AG10803 (cell line): Measurements from ENCODE around the gene SMIM27.

Experiments used
- DNase-seq: peaks from one replicate; pipeline ENCODE4 v3.0.0; 2010; ENCODE audit warnings: low read depth
- H3K4me3 ChIP-seq: 2 replicates; pipeline ENCODE4 v1.5.1; 2011; ENCODE audit warnings: mild to moderate bottlenecking, low read length, control low read depth
- TF ChIP-seq, protein P1 (sequence below): conservative IDR thresholded peaks from 2 replicates; pipeline ENCODE4 v1.5.1; 2011; ENCODE audit warnings: mild to moderate bottlenecking, low read length, control low read depth, inconsistent platforms

SMIM27 gene

DNA sequence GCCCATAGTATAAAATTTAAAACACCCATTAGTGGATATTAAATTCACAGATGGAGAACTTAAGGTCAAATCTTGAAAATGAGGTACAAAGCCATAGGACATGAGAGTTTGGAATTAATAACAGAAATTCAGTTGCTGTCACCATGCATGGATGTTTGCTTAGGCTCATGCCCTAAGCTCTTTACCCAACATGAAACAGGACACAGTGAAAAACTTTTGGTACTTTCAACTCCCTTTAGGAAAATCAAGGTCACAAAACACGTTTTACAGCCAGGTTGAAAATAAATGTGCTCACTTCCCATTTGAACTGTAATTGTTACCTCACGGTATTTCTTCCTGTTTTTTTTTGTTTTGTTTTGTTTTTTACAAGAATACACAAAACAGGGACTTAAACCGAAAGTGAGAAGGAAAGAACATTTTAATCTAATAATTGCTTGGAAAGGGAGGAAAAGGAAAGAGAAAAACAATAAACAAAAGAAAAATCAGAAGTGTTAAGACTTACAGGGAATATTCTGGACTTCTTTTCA is 6.3 kb downstream of the SMIM27 start:
- TF ChIP-seq, protein P1, sequence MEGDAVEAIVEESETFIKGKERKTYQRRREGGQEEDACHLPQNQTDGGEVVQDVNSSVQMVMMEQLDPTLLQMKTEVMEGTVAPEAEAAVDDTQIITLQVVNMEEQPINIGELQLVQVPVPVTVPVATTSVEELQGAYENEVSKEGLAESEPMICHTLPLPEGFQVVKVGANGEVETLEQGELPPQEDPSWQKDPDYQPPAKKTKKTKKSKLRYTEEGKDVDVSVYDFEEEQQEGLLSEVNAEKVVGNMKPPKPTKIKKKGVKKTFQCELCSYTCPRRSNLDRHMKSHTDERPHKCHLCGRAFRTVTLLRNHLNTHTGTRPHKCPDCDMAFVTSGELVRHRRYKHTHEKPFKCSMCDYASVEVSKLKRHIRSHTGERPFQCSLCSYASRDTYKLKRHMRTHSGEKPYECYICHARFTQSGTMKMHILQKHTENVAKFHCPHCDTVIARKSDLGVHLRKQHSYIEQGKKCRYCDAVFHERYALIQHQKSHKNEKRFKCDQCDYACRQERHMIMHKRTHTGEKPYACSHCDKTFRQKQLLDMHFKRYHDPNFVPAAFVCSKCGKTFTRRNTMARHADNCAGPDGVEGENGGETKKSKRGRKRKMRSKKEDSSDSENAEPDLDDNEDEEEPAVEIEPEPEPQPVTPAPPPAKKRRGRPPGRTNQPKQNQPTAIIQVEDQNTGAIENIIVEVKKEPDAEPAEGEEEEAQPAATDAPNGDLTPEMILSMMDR: no peak
- no peak overlapping the region for H3K4me3 ChIP-seq
- no peak for DNase-seq

DNA sequence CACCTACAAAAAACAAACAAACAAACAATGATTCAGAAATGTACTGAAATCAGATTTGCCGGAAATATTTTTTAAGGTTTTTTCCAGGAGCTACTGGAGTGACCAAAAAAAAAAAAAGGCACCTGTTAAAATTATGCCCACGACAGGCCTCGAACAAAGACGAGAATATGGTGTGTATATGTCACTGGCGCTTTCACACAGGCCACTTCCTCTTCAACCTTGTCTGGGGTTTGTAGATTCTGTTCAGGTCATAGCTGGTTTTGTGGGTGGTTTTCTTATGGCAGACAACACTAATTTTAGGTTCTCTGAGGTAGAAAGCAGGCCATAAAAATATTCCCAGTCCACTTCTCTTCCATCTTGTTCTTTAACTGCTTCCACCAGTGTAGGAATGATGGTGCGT is 13.8 kb downstream of the SMIM27 start:
- H3K4me3 ChIP-seq: no peak overlapping the region
- DNase-seq: no peak
- TF ChIP-seq, protein P1: no peak

DNA sequence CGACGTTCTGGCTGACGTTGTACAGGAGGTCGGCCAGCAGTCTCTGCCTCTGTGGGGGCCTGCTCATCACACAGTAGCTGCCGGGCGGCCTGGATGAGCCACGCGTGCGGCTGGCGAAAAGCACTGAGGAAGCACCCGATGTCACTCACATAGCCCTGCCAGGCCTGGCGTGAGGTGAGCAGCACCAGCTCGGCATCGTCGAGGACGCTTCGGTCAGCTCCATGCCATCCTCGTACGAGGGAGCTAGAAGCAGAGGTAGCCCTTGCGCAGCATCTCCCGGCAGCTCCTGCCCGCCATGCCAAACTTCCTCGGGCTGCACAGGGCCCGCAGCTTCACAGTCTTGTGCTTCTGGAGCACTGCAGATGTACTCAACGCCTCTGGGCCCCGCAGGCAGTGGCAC is 14.6 kb downstream of the SMIM27 start:
- no peak for DNase-seq
- TF ChIP-seq, protein P1: no peak
- H3K4me3 ChIP-seq: no peak overlapping the region

DNA sequence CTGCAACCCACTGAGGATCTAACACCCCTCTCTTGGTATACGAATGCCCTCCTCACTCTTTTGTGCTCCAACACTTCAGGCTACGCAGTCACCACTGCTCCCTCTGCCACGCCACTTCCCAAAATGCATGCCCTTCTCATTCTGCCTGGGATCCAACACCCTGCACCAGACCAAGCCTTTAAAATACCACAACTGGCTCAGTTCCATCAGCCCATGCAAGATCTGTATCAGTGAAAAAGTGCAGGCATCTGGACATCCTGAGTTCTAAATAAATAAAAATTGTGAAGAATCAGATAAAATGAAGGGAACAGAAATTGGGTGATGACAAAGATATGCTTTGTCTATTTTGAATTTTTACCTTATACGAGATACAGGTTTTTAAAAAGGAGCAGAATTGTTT is 18.1 kb downstream of the SMIM27 start:
- no peak overlapping the region for H3K4me3 ChIP-seq
- TF ChIP-seq, protein P1: no peak
- no peak for DNase-seq

DNA sequence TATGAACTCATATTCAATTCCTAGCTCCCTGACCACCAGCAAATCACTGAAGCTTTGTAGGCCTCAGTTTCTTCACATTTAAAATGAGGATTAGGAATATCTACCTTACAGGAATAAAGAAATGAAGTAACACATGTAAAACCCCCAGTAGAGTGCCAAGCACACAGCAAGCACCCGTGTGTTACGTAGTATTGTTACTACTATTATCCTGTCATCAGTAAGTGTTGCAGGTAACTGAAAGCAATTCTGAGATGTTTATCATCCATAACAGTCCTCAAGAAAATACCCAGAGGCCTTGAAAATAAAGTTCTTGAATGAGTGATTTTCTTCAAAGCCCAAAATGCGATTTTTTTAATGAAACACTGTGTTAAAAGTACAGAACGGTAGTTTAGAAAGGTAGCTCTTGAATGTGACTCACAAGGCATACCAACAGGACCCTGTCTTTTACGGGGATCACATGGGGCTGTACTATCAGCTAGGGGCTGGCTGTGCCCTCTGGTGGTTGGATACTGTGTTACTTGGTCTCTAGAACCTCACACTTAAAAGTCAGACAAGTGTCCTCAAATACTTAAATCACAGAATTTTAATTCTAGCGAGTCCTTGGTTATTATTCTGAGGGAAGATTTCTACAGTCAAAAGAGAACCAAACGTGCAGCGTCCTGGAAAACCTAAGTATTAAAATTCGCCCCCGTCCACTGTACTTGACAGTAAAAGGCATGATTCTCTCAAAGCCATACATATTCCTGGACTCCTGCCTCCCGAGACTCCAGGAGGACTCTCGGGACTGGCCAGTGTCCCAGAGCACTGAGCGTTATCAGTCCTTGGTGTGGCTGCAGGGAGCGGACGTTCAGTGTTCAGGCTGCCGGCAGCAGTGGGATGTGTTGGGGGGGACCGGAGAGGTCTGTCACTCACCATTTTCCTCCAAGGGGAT is 20.1 kb downstream of the SMIM27 start:
- TF ChIP-seq, protein P1: peak; percentile 81
- H3K4me3 ChIP-seq: peak overlapping the region; percentile 93
- DNase-seq: peak; percentile 67

DNA sequence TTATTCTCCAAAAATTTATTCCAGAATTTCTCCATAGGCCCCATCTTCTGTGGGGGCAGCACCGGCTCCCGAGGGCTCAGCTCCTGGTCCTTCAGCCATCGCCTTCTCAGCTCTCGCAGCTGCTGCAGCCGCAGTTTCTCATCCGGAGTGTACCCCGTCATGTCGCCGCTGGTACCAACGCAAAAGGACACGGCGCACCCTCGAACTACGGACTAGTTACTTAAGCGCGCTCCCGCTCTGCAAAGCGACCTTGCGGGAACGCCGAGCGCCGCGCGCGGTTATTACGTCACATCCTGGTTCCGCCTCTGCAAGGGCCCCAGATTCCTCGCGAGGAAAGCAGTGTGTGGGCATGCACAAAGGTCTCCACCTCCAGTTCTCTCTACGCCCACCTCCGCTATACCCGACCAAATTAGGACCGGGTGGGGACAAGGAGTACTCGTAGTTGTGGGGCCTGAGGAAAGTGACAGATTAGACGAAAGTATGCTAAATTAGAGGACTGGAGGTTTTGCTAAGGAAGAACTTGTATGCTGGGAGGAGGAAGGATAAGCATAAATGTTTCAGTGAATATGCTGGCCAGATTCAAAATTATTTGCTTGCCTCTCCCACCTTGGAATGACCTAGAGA is 20.9 kb downstream of the SMIM27 start, which contains the start of gene NDUFB6:
TSS of gene NDUFB6 (minus strand) at position 260 of the 624 bp plus-strand sequence. CDS start at position 161, 99 bp downstream.
- peak within 1 kb of the TSS; percentile 93 for H3K4me3 ChIP-seq
- peak; percentile 88 for DNase-seq
- TF ChIP-seq, protein P1: no peak
